ENCODE data around the gene ZBTB20. TPM values are rescaled to one million over a fixed set of nuclear protein-coding genes. Genes with fewer than 3 reads are reported as not detected.
"Not testable (repeated sequence)": the region's sequence is repeated elsewhere in the genome, so short reads cannot be mapped to it uniquely, and the experiment has no call there.

ZBTB20 gene
- total RNA-seq, 2 experiments from 2014 or later = 2.5 to 3.2 TPM

DNA sequence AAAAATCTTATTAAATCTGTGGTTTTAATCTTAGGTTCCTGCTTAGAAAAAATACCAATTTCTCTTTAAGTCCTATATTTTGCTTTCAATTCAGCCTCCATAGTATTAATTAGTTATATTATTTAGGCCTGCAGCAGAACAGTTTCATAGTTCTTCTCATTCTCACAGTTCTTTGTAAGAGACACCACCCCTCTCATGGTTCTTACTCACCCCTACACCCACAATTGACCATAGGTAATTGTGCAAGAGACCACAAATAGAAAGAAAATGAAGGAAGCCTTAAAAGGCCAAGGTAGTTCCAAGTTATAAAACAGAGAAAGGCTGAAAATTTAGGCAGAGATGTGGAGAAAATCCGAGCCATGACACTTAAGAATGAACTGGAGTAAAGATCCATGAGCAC lies 438.0 kb downstream of the ZBTB20 start:
- ChIA-PET POLR2A (no interaction called here), CTCF (no interaction called here)

GRCh38 chr3:114707252-114707860 lies 439.7 kb downstream of the ZBTB20 start:
- POLR2A ChIA-PET = no interaction called here
- CTCF ChIA-PET = no interaction called here

DNA sequence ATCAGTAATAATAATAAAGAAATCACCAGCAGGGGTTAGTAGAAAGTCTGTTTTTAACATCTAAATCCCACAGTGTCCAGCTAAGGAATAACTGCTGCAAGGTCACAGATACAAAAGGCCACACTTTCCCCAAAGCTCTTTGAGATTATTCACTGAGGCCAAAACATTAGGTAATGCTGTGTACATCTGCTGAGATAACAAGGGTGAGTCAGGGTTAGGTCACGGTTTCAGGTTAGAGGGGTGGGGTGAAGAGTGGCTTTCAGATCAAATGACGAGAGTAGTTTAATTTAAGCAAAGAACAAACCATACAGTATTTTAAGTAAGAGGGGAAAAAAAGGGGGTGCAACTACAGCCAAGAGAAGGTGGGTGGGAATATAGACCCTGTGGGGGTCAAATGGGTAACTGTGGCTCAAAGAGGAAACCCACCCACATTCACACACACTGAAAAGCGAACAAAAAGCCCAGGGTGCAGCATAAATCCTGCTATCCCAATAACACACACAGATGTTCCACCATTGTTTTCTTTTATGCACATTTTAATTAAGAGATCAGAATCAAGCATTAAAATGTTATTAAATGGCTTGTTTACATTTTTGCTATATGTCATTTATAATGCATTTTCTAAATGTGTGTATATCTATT lies 440.4 kb downstream of the ZBTB20 start:
- ChIA-PET POLR2A (no interaction called here), CTCF (interaction anchor here (0.9 to 1.0 kb wide), 2 partner anchors 12 to 440 kb away, joined by 3 read pairs; no protein-coding TSS in a partner anchor)

DNA sequence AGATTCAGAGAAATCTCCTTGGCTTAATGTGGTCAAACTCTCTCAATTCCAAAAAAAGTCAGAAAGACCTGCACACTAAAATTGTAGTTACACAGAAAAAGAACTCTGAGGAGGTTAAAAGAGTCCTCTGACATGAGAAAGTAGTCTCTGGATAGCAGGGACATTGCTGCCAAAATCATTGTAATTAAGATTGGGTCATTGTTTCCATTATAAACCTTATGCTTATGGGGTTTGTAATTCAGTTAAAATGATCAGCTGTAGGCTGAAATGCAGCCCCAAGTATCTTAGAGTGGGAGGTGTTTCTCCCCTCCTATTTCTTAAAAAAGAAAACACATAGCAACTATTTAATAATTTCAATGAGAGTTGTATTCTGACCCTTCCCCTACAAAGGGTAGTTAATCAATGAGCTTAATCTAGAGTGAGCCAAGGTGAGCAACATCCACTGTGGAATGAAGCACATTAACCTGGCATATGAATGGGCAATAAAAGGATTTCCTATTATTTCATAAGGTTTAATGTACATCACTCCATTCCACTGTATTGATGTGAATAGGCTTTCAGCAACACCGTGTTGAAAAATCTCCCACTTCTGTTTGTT lies 446.4 kb downstream of the ZBTB20 start:
- ChIA-PET CTCF (no interaction called here), POLR2A (no interaction called here)

DNA sequence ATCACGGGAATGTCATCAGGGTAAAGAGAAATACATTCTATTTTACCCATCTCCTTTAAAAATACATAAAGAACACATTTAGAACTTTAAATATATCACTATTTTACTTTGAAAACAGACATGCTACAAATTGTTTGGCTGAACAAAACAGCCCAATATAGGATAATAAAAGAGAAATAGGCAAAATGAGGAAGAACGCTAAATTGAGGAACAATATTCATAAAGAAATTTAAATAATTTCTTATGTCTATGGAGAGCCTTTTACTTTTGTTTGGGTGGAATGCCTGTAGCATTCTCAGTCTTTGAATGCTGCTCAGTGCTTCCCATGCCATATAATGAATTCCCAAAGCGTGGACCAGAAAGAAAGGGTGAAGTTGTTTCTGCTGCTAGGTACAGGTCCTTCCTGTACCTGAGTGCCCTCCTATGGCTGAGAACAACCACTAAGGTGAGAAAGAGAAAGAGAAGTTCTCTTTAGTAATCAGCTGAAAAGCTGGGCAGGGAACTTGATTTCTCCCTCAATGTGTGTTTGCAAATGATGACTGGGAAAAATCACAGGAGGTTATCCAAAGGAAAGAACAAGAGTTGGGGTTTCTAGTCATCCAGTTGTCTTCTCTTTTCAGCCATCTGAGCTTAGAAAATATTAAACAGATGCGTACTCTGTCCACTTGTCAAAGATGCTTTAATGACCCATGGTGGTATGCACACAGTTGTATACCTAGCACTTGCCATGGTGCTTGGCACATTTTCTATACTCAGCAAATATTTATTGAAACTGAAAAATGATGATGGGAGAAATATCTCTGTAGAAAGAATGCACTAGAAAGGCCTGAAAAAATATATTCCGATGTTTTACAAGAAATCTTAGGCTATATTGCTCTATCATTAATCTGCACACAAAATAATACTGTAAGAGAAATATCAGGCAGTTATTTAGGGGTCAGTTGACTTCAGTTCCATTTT lies 448.7 kb downstream of the ZBTB20 start:
- POLR2A ChIA-PET = no interaction called here
- CTCF ChIA-PET = no interaction called here

DNA sequence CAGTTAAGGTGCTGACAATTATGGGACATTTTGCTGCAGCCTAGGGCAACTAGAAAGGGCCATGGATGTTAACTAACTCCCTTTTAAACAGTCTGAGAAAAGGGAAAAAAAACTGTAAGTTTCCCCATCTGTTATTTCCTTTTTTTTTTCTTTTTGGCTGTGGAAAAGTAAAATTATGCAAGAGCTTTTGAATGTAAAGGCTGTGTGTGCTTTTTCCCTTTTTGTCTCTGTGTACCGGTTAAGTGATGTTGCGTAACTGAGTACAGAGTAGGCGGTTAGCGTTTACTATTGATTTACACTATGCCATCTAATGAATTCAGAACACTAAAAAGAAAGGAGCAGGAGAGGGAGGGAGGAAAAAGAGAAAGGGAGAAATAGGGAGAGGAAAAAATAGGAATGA lies 449.7 kb downstream of the ZBTB20 start:
- POLR2A ChIA-PET = no interaction called here
- CTCF ChIA-PET = no interaction called here

GRCh38 chr3:114694251-114694650 lies 452.8 kb downstream of the ZBTB20 start:
- ChIA-PET POLR2A (no interaction called here), CTCF (no interaction called here)

GRCh38 chr3:114691871-114692270 lies 455.2 kb downstream of the ZBTB20 start:
- POLR2A ChIA-PET = no interaction called here

DNA sequence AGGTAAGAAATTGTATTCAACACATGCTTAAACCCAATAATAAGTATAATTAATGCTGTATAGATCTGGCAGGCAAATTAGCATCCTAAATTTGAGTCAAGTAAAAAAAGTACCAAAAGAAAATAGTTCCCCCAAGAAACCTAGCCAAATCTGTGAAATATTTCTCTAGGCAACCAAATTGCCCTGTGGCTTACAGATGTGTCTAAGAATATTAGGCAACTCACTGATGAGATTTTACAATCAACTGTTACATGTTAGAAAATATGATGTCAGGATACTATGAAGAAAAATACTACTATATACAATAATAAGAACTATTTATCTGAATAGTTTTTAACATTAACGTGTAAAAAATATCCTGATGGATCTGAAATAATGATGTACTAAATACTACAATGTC lies 456.2 kb downstream of the ZBTB20 start:
- ChIA-PET POLR2A (no interaction called here), CTCF (no interaction called here)

More at GRCh38 chr3:114691871-114692270, 455.2 kb downstream of the ZBTB20 start:
- CTCF ChIA-PET = no interaction called here

- CTCF ChIA-PET = no interaction called here
- POLR2A ChIA-PET = no interaction called here
Observed at GRCh38 chr3:114687151-114687550, 459.9 kb downstream of the ZBTB20 start.

GRCh38 chr3:114686621-114687020 lies 460.5 kb downstream of the ZBTB20 start:
- POLR2A ChIA-PET = no interaction called here
- CTCF ChIA-PET = no interaction called here

DNA sequence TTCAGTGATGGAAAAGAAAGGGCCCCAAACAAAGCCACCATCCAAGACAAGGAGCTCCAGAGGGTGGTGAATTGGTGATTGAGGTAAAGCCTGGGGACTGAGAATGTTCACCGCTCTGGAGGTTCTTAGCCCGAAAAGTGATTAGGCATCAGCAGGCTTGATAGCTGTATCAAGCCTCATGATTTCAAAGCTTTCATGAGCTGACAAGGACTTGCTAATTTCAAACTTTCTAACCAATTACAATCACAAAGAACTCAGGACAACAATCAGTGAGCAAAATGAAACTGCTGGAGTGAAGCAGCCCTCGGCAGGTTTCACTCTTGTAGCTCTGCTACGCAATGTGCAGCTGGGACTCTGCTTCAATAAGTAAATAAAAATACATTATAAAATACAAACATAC lies 461.9 kb downstream of the ZBTB20 start:
- POLR2A ChIA-PET = no interaction called here
- CTCF ChIA-PET = no interaction called here

DNA sequence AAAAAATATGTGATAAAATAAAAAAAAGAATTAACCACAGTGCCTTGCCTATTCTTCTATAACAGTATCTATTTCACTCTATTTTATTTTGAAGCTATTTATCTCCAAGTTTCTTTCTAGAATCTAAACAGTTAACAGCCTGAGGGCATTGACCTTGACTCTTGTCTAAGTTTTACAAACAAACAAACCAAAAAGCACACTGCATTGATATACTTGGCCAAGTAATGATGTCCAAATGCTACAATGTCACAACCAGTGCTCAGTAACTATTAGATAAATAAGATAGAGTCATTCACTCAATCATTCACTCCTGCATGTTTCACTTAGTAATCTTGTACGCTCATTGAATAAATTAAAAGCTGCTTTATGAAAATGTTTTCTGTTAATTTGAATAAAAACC lies 466.8 kb downstream of the ZBTB20 start:
- CTCF ChIA-PET = no interaction called here

DNA sequence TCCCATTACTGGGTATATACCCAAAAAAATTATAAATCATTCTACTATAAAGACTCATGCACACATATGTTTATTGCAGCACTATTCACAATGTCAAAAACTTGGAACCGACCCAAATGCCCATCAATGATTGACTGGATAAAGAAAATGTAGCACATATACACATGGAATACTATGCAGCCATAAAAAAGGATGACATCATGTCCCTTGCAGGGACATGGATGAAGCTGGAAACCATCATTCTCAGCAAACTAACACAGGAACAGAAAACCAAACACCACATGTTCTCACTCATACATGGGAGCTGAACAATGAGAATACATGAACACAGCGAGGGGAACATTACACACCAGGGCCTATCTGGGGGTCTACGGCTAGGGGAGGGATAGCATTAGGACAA lies 467.3 kb downstream of the ZBTB20 start:
- POLR2A ChIA-PET, CTCF ChIA-PET: not testable (repeated sequence)

More for the DNA sequence above, 466.8 kb downstream of the ZBTB20 start:
- POLR2A ChIA-PET = interaction anchor here (0.7 kb wide), 1 partner anchor 158 kb away, joined by 5 read pairs; no protein-coding TSS in a partner anchor

- ChIA-PET POLR2A (no interaction called here), CTCF (no interaction called here)
Observed at GRCh38 chr3:114675104-114675503, 472.0 kb downstream of the ZBTB20 start.

DNA sequence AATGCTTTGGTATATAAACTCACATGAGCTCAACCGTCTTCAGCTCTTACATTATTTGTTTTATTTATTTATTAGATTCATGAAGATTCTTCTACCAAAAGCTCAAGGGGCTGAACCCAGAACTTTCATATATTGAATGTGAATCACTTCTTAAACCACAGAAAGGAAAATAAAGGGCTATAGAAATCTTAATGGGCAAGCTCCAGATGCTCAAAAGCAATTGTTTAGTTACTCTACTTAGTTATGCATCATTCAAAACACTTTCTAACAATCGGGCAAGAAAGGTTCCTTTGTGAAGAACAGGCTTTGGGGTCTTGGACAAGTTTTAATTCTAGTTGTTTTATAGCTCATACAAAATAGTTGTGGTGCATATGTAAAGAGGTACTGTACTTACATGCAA lies 473.1 kb downstream of the ZBTB20 start:
- POLR2A ChIA-PET = no interaction called here
- CTCF ChIA-PET = no interaction called here

DNA sequence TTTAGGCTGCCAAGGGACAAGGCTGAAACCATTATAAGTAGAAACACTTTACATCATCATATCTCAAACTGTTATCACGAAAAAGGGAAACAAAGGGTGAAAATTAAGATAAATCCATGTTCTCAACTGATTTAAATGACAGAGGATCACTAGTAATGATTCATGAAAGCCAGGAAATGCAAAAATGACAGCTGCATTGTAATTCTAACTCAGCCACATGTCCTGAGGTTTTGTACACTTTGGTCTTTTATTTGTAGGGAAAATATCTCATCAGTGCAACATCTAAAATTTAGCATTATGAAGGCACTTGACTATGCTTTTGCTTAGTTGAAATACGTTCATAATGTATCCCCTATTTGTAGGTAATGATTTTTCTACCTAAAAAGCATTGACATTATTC lies 473.6 kb downstream of the ZBTB20 start:
- ChIA-PET POLR2A (no interaction called here), CTCF (no interaction called here)

DNA sequence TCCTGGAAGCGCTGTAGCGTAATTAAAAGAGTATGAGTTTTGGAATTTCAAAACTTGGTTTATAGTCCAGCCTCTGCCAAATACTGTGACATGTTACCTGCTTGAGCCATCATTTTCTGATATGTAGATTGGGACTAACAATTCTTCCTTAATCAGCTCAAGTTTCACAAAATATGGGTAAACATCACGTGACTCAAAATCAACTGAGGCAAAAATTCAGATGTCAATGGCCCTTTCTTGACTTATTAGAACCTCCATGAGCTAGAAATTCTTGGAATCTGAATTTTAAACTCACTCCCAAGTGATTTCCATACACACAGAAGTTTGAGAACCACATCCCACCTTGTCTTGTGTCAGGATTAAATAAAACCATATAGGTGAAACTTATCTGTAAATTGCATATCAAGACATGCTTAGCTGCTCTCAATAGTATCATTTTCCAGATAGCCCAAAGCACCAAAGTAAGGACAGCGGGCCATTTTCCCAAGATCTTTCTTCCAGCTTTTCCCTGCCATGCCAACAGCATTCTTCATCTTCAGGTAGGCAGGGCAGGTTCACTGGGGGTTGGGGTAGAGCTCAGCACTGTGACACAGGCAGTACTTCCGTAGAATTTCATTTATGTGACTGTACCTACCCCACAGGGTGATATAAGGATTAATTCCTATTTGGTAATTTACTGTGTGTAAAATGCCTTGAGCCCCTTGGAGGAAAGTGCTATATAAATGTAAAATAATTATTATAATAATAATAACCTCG lies 474.2 kb downstream of the ZBTB20 start:
- ChIA-PET POLR2A (no interaction called here), CTCF (no interaction called here)

DNA sequence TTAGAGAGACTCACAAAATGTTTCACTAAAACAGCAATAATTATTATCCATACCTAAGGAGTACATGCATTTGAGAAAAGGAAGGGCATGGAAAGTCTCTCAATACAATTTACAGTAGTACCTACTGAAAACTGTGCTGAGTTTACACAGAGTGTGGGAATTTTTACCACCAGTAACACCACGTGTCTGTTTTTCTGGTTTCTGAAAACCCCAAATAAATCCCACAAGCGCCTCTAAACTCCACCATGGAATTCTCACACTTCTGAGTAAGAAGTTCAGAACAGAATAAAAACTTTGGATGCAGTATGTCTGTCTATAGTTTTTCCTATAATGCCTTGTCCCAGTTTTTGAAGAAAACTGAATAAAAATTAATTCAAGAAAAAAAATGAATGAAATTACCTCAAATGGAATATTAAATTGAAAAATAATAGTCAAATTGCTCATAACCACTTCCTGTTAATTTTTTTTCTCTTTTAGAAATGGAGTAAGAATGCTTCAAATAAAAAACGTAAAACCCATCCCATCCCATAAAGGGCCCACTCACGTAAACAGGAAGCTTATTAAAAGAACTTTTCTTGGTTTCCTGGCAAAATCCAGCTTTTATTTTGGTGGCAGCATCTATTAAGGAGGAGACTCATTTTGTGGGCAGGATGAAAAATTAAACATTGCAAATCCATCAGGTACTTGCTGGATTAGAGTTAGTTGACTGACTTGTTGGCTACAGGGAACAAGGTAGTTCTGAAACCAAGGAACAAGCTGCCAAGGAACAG lies 475.2 kb downstream of the ZBTB20 start:
- ChIA-PET CTCF (no interaction called here), POLR2A (no interaction called here)

Measured in activated CD8-positive, alpha-beta memory T cell treated with anti-CD3 and anti-CD28 coated beads for 36 hours (primary cell).